HPDE6-E6E7 (cell line): ENCODE data around the gene RAB27B.
A peak's percentile ranks its signal among the peaks of the same experiment; 100 is the strongest.

Experiments used
- DNase-seq: peaks from one replicate; pipeline ENCODE4 v3.0.0; 2011; ENCODE audit warnings: missing footprints; ENCODE audit errors: extremely low spot score

Gene RAB27B

DNA sequence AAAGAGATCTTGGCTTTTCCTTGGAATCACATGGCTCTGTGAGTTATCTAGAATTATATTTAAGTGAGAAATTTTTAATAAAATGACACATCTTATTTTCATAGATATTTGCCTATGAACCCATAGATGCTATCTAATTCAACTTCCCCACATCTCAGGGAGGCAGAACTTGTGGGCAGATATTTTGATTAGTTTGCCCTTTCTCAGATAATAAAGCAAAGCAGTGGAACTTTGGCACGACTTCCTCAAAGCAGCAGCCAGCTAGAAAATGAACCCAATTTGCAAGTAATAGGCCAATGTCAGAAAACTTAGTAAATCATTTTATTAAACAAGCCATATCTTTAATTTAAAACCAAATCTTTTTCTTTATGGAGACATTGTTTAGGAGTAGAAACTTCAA lies 32.7 kb downstream of the RAB27B start:
- no peak for DNase-seq

DNA sequence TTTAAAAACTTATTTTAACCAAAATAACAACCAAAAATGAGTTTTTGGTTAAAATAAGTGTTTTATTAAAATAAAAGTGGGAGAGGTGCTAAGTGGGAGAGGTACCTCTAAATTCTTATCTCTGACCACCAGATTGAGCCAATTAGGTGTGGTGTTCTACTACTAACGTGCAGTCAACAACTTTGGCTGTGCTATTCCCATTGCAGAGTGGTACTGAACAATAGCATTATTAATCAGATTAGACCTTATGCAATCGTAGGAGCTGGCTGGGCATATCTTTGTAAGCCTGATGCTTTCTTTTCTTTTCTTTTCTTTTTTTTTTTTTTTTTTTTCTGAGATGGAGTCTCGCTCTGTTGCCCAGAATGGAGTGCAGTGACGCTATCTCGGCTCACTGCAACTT lies 38.9 kb downstream of the RAB27B start:
- no peak for DNase-seq

DNA sequence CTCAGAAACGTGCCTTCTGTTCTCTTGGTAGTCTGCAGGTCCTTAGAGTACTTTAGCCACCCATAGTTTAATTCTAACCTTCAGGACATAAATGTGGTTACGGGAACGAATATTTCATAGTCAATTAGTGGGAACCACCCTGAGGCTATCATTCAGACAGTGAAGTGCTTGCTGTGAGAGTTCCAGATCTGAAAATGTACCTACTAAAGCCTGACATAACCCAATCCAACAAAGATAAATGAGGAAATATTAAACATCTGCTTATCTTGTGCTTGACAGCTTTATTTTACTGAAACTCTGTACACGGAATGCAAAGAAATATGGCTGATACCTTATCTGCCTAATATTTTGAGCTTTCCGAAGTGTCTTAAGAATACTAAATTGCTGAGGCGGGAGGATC lies 43.0 kb downstream of the RAB27B start:
- no peak for DNase-seq

DNA sequence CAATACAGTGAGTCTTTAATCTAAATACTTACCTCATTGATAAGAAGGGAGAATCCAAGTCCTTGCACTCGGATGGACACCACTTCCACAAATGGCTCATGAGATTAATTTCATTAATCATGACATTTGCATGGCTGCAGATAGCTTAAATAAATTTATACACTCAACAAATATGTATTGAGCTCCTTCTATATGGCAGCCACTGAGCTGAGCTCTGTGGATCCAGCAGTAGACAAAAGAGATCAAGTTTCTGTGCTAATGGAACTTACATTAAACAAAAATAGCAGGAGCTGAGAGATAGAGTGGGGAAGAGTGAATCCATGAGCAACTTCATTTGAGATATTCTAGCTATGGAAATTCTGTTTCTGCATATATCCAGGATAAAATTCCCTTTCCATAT lies 44.4 kb downstream of the RAB27B start:
- no peak for DNase-seq

DNA sequence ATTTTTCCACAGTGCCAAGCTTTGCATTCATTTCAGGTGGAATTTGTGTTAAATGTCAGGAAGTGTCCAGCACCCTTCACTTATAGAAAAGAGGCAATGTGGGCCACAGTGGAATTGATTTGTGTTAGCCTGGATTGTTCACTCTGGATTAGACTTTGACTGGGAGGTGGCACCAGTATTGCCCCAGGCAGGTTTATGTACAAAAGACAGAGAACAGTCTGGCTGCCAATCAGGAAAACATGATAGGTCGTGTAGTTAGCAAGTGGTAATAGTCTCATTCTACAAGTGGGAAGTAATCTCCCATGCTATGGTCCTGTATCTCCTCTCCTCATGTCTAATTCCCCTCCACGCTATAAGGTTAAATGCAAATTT lies 45.6 kb downstream of the RAB27B start:
- DNase-seq = peak; percentile 2

DNA sequence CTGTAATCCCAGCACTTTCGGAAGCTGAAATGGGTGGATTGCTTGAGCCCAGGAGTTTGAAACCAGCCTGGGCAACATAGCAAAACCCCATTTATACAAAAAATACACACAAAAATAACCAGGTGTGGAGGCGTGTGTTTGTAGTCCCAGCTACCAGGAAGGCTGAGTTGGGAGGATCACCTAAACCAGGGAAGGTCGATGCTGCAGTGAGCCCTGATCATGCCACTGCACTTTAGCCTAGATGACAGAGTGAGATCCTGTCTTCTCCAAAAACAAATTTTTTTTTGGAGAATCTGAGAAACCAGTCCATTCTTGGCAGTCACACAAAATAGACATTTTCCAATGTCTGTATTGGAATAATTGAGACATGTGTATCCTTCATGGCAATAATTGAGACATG lies 46.8 kb downstream of the RAB27B start:
- DNase-seq = no peak

DNA sequence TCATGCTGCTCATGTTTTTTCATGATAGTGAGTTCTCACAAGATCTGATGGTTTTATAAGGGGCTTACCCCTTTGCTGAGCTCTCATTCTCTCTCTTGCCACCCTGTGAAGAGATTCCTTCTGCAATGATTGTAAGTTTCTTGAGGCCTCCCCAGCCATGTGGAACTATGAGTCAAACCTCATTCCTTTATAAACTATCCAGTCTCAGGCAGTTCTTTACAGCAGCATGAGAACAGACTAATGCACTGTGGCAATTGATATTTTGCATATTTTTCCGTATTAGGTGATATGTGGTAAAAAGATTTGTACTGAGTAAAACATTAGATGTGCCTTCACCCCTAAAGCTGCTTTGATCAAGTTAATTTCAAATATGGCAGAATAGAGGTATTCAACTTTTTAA lies 48.8 kb downstream of the RAB27B start:
- DNase-seq = no peak

DNA sequence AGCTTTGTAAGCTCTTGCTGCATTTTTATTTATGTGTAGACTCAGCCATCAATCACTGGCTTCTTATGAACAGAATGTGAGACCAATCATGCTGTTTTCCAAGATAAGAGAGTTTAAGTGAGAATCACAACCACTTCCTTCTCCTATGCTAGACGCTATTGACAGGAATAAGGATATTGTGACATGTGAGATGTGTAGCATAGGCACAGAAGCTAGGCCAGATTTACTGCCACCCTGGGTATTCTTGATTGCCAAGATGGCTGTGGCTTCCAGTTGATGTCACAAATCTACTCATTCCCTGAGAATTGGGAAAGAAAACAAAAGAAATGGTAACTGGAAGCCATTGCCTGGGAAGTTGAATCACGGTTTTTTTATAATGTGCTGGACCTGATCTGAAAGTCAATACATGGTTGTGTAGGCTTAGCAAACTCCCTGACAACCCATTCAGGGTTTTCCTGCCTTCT lies 49.9 kb downstream of the RAB27B start:
- DNase-seq = no peak

DNA sequence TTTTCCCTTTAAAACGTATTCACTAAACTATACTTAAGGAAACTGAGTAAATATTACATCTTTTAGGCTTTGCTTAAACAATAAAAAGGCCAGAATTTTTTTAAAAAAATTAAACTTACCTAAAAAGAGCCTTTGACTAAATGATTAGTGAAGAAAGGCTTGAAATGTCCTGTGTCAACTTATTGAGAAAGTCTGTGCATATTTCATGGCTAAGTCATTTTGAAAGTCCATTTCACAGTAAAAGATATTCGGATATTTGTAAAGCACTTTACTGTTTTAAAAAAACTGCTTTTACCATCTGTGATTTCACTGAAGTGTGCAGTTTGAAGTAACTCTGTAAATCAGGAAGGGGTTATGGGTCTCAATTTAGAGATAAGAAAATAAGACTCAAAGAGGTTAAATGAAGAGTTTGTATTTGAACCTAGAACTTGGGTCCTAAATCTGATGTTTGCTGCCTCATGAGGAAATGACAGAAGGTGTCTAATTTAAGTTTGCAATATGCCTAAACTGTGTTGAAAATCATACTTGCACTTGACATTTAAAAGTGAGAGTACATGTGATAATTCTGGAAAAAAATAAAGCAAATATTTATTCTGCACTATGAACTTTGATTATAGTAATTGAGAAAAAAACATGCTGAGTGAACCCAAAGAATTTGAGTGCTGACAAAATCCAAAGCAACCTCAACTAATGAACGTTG lies 50.5 kb downstream of the RAB27B start:
- DNase-seq = no peak

DNA sequence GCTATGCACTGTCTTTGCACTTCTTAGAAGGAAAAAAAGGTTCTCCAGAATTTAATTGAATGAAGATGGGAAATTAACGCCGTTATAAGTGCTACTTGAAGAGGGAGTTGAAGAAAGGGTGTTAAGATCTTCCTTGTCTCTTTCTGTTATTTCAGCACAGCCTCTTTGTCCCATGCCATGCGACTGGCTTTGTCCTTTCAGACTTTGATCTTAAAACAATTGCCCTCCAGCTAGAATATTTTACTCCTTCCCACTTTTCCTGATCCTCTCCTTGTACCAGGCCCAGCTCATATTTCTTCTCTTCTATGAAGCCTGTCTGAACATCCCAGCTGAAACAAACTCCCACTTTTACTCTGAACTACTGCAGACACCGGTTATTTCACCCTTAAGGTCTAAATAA lies 51.4 kb downstream of the RAB27B start:
- no peak for DNase-seq

DNA sequence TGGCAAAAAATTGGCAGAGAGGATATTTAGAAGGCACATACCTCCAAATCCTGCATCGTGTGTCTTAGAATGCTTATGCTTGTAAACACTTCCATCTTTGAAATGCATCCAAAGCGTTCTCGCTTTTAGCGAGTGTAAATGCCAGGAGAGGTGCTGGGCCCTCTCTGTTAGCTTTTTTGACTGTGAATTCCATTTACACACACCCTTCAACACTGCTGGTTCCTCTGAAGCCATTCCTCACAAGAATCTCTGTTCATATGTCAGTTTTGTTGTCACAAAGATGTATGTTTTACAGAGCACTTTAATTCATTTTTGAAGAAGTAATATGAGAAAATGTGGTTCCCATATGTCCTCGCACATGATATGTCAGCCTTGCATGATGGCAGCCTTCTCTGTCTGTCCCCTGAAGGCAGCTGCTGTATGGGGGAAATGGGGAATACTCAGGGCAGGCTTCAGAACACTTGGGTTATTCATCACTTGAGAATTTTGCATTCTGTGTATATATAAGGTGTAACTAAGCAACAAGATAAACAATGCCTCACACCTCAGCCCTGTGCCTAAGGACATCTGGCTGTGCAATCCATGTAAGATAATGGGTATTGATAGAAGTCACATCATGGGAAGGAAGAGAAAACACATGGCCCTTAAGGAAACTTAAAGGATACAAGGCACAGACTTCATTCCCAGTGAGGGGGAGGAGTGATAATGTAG lies 52.3 kb downstream of the RAB27B start:
- peak; percentile 72 for DNase-seq

DNA sequence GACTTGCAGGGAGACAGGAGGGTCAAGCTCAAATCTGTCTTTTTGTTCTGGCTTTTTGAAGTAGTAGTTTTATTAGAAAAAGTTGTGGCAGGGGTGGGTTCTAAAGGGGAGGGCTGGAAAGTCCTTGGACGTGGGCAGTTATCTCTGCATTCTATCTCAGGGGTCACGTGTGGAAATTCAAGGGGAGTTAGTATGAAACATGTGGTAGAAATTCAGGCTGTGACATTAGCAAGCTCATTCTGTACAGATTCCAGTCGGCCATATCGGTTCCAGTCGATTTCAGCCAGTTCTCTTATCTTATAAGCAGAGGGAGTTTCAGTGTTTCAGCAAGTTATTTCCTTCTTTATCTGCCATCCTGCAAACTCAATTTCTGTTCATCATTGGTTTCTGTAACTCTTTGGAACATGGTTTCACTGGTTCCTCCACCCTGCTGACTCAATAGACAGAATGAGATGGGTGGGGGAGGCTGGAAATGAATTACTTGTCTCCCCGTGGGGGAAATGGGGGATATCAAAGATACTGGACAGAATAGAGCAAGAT lies 53.0 kb downstream of the RAB27B start:
- no peak for DNase-seq

DNA sequence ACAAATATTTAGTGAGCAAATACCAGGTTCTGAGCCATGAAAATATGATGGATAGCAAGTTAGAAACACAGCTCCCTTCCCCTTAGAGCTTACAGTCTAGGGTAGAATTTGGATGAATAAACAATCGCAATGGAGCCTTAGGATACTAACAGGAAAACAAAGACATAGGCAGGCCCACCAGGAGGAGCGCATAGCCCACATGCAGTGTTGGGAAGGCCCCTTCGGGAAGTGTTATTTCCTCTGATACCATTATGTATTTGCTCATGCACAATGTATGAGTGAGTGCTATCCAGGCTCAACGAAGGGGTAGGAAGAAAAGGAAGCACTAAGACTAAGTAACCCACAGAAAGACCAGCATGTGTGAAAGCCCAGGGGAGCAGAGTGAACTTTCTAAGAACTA lies 54.0 kb downstream of the RAB27B start:
- DNase-seq = no peak

DNA sequence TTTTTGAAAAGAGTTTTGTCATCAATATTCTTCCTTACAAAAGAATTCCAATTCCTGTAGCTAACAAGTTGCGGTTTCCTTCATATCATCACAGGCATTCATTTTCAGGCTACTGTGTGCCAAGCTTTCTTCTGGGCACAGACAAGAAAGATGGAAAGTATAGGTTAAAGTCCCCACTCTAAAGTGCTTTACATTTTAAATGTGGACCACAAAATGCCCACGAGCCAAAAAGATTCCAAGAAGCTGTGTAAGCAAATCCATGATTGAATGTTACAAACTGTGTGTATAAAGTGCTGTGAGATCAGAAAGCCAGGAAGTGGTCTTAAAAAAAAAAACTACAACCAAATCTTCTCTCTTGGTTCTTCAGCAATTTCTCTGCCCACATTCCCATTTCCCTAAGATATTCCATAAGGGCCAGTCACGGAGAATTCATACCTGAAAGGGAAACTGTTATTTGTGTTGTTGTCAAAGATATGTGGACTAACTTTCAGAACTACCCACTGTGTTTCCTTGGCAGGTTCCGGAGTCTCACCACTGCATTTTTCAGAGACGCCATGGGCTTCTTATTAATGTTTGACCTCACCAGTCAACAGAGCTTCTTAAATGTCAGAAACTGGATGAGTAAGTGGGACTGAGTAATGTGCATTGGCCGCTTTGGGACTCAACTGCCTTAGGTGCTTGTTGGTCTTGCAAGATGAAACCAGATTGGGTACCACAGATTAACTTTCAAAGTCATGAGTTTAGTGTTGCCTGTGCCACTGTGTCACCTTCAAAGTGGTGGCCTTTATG lies 55.7 kb downstream of the RAB27B start:
- DNase-seq = no peak

DNA sequence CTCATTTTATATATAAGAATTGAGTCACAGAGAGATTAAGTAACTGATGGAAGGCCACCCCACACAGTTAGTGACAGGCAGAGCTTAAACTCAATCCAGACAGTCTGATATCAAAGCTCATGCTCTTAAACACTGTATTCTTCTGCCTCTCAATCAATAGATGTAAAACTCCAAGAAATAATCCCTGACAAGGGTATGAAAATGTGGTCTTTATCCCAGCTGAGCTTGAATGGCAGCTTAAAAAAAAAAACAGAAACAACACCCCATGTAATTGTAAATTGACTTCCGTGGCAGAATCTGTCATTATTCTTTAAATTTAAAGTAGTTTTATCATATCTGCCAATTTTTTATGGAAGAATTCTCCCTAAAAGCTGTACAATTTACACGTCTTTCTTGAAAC lies 60.1 kb downstream of the RAB27B start:
- no peak for DNase-seq

DNA sequence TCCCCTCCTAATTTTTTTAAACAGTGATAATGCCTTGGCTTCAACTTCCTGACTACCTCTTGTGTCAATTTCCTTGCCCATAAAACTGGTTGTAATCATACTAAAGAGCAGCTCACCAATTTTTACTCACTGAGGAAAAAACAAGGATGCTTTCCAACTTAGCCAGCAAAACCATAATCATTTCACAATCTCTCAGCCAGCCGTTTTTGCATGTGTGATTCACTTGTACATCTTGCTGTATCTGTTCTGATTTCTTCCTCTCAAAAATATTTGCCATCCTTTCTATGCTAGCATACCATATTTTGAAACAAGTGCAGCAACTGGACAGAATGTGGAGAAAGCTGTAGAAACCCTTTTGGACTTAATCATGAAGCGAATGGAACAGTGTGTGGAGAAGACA lies 60.7 kb downstream of the RAB27B start:
- no peak for DNase-seq

DNA sequence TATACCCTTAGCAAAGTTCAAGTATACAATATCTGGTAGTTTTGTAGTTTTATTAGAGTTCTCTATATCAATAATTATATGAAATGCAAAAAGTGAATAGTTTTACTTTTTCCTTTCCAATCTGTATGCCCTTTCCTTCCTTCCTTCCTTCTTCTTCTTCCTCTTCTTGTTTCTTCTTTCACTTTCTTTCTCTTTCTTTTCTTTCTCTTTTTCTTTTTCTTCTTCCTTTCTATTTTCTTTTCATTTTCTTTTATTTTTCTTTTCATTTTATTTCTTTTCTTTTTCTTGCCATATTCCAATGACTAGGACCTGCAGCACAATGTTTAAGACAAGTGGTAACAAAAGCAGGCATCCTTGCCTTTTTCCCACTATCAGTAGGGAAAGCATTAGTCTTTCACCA lies 71.2 kb downstream of the RAB27B start:
- no peak for DNase-seq

DNA sequence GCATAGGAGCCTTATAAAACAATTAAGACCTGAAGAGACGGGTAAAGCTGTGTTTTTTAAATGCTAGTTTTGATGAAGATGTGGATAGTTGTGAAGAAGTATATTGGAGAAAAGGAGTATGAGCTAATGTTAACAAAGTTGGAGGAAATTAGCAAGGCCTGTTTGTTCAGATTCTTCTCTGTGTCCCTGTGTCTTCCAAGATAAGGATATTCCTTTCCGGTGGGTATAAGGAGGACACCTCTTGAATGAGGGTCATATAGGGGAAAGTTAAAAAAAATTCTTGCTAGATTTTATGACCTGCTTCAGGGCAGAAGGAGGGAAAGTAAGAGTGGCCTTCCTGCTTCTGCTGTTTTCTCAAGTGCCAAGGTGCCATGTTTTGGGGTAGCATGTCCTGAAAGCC lies 72.0 kb downstream of the RAB27B start:
- DNase-seq = no peak

DNA sequence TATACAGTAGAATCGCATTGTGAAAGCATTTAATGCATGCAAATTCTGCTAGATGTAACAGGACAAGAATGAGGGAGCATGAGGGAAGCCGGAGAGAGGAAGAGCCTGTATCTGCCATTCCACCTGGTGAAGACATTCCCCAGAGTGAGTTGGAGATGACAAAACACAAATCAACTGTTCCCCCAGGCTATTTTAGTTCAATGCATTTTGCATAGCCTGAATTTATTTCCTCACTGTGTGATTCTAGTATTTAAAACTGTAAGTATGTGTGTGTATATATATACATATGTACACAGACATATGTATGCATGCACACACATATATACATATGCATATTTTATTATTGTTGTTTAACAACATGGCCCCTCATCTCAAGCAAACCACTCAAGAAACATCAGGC lies 76.3 kb downstream of the RAB27B start:
- no peak for DNase-seq

DNA sequence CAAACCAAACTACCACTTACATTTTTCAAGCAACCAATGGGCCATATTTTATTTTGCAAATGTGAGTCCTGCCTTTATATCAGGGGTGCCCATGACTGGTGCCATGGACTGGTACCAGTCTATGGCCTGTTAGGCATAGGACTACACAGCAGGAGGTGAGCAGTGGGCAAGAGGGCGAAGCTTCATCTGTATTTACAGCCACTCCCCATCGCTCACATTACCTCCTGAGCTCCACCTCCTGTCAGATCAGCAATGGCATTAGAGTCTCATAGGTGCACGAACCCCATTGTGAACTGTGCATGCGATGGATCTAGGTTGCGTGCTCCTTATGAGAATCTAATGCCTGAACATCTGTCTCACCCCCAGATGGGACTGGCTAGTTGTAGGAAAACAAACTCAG lies 77.4 kb downstream of the RAB27B start:
- no peak for DNase-seq

DNA sequence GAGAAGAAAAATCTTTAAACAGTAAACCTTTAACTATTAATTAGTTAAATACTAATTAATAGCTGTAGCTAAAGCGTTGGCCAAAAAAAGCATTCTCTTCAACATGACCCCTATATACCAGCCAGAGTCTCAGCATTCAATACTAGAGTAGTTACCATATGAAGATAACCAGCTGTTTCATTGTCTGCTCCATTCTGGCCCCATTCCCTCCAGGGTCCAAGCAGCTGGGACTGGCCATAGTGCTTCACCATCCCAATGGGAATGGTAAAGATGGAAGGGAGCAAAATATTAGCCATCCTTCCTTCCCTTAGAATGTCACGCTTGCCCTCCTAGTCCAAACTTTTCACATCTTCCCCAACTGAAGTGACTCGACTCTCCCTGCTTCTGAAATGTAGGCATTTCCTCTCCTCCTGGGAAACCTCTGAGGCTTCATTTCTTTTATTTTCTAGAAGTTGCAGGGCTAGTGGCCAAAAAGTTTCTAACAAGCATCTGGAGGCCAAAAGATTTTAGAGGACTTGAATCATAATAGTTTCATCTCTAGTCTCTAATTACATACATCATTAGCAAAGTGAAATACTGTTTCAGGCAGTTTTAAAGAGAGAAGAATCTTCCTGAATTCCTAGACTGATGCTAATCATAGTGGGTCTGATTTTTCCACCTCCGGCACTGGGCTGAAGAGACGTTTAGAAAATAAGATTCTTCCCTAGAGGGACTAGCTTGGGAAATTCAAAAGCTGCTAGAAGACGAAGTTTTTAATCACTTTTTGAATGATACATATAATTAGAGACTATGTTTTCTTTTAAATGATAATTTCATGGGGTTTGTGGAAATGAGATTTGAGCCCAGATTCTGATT lies 78.3 kb downstream of the RAB27B start:
- no peak for DNase-seq

DNA sequence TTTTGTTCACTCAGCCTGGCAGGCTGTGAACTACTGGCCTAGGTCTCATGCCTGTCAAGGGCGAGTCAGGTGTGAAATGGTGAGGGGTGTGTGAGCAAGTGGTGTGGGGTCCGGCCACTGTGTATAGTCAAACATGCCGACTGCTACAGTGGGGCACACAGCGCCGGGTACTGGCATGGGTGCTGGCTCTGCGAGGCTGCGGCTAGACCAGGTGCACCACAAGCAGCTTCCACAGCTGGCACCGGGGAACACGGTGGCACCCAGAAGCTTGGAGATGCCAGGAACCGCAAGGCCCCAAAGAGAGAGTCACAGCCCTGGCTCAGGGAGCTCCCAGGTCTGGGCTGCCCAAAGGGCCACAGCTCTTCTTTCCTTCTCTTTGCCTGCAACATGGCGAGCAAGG lies 81.3 kb downstream of the RAB27B start:
- DNase-seq = no peak
